ENCODE measurements around the gene KCNE5.
"Not testable (repeated sequence)": the region's sequence is repeated elsewhere in the genome, so short reads cannot be mapped to it uniquely, and the experiment has no call there.

KCNE5 gene

DNA sequence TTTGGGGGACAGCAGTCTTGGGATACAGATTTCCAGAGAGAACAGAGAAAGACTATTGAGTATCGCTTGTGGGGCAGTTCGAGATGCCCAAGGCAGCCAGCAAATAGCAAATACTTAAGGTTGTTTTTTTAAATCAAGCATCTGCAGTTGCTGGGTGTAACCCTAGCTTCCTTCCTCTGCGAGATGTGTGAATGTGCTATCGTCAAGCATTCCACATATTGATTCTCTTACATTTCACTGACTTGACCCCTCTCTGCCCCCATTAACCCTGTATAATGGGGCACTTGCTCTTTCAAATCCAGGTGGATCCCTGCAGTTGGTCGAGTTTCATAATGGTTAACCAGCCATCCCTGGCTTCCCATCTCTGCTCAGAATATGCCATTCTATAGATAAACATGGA lies 23.5 kb downstream of the KCNE5 start:
- DNase-seq, result no peak

GRCh38 chrX:109600237-109600651 lies 24.7 kb downstream of the KCNE5 start:
- DNase-seq, result peak; percentile 11 to 47

GRCh38 chrX:109596015-109596414 lies 29.0 kb downstream of the KCNE5 start:
- DNase-seq, result no peak

- no peak for DNase-seq
Measured at GRCh38 chrX:109590176-109590575, 34.8 kb downstream of the KCNE5 start.

DNA sequence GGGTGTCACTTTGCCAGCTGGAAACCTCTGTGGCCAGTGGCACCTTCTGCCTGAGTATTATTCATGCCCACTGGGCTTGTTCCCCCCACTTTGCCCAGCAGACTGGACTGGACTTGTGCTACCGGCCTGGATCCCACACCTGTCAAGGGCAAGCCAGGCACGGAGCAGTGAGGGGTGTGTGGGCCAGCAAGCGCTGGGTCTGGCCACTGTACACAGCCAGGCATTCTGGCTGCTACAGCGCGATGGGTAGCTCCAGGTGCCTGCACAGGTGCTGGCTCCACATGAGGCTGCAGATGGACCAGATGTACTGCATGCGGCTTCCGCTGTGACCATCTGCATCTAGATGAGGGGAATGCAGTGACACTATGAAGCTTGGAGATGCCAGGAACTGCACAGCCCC lies 39.5 kb downstream of the KCNE5 start:
- DNase-seq, result no peak

DNA sequence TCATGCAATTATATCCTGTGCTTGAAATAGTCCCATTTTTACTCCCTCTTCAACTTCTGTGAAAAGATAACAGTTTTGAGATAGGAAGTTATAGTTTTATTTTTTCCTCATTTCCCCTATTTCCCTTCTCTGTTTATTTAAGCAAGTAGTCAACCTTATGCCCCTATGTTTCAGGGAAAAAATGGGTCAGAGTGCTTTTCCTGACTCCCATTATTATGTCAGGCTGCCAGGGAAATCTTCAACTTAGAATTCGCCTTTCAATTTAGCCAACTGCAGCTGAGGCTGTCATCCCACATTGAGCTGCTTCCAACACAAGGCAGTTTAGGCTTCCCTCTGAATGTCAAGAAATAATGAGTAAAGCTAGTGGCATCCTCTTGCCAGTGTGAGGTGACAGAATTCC lies 46.1 kb downstream of the KCNE5 start:
- no peak for DNase-seq

- DNase-seq, result no peak
Measured at GRCh38 chrX:109577055-109577454, 47.9 kb downstream of the KCNE5 start.

DNA sequence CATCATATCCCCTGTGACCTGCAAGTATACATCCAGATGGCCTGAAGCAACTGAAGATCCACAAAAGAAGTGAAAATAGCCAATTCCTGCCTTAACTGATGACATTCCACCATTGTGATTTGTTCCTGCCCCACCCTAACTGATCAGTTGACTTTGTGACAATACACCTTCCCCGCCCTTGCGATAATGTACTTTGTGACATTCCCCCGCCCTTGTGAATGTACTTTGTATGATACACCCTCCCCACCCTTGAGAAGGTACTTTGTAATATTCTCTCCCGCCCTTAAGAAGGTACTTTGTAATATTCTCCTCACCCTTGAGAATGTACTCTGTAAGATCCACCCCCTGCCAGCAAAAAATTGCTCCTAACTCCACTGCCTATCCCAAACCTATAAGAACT lies 48.9 kb downstream of the KCNE5 start:
- not testable (repeated sequence) for DNase-seq

Measured in inflammatory macrophage (primary cell).